Femur (tissue), 1 donor: ENCODE data around the gene MS4A6A.
"Not testable (repeated sequence)": the region's sequence is repeated elsewhere in the genome, so short reads cannot be mapped to it uniquely, and the experiment has no call there.

Experiments used
- DNase-seq: peaks from one replicate; pipeline ENCODE4 v3.0.0-alpha.2; 2017

MS4A6A gene

DNA sequence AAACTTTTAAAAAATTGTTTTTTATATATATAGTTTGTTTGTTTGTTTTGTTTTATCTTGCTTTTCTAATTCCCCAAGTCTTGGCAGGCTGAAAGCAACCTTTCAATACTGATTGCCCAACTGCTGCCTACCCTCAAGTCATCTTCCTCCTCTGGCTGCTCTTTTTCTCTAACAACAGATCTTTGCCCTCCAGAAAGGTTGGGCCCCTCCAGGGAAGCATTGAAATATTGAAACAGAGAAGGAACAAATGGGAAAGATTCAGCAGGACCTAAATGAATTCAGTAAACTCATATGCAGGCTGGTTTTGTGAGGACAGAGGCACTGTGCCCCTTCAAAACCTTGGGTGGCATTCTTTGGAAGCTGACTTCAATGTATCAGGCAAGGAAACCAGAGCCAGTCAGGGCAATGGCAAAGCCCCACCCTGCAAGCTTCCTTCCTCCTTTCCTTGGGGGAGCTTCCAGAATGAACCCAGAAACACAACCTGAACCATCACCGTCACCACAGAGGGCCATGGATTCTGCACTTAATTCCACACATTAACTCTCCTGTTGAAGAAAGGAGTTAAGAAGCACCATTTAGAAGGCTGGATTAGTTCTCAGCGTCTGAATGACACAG lies 815 bp upstream of the MS4A6A start:
- DNase-seq: no peak

DNA sequence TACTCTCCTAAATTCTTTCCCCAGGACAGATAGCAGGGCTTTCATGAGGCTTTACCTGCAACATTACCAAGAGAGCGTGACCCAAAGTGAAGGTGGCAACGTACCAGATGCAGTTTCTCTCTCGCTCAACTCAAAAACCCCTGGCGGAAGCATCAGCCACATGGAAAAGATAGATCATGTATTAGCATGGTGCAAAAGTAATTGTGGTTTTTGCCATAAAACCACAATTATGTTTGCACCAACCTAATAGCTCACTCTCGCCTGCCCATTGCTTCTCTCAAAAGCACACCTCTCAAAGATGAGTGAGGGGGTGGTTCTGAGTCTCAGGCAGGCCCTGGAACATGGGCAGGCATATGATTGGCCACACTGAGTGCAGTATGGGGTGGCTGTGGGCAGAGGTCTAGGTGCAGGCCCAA lies 7.0 kb downstream of the MS4A6A start:
- no peak for DNase-seq

DNA sequence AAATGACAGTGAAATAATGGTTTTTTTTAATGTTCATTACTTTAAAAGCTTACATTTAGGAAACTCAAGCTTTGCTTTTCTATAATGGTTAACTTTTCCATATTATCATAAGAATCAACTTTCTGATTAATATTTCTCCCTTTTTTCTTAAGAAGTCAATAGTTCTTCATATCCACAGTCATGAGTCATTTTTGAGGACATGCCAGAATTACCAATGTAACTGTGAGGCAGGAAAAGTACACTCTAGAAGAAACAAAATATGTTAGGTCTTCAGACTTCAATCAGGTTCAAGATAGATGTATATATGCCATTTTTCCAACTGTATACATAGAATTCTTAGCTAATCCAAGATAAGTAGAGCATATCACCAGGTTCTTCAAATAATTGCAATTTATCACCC lies 10.9 kb downstream of the MS4A6A start:
- no peak for DNase-seq

DNA sequence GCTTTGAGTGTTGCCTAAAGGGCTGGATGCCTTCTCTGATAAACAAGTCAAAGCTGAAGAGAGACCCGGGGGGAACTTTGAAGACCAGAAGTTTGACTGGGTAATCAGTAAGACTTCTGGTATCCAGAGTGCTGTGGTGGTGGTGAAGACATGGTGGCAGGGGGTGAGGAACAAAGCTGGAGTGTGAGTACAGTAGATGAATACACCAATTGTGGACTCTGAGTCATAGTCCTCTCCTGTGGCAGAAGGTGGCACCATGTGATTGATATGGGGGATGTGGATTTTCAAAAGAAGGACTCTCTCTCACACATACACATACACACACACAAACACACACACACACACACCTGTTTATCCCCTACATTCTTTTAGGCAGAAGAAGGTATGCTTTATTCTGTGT lies 12.3 kb downstream of the MS4A6A start:
- DNase-seq: no peak

DNA sequence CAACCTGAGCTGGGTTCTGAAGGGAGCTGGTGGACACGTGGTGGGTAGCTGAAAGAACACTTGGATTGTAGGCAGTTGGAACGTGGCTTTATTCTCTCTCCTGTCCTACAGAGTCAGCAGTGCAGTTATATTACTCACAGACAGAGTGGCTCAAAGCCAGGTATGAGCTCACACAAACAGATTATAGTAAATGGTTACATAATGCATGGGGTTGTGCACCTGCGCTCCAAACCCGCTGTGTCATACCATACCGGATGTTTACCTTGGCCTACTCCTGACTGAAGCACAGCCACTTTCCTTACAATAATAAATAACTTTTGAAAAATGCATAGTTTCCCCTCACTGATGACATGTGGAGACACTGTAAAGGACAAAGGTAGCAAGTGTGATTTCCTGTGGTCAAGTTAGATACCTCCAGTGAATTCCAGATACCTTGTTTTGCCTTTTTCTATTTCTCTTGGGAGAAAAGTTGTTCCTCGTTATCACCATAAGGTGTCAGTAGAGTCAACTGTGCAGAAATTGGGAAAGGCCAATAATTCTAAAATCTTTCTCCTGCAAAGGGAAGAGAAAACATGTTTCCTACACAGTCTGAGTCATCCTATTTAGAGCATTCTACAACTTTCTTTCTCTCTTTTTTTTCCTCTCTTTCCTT lies 13.5 kb downstream of the MS4A6A start:
- DNase-seq: no peak

DNA sequence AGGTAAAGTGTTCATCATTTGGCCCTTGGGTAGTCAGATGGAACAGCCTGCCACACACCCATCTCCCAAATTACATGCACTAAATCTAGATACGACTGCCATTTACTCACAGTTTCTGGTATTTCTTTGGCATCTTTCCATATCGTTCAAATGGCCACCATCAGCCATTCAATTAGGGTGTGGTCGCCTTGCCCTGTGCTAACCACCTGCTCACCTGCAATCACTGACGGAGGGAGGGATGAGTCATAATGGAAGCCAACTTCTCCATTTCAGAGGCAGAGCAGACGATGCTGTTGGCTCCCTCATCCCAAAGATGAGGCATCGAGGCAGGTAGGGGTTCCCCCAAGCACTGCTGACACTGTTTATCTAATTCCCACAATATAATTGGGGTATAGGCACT lies 14.6 kb downstream of the MS4A6A start:
- DNase-seq: no peak

DNA sequence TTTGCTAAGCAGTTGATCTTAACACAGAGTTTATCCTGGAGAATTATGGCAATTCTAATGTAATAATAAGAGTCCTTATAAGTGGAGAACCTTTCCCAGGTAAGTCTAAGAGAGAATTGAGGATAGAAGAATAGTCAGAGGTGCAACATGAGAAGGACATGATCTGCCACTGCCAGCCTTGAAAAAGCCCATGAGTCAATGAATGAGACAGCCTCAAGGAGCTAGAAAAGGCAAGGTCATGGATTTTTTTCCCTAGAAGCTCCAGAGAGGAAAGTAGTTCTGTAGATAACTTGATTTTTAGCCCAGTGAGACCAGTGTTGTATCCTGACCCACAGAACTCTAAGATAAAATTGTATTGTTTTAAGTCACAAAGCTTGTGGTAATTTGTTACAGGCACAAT lies 16.9 kb downstream of the MS4A6A start:
- DNase-seq: no peak

- no peak for DNase-seq
These were observed 17.3 kb downstream of the MS4A6A start for GRCh38 chr11:60165538-60165937.

DNA sequence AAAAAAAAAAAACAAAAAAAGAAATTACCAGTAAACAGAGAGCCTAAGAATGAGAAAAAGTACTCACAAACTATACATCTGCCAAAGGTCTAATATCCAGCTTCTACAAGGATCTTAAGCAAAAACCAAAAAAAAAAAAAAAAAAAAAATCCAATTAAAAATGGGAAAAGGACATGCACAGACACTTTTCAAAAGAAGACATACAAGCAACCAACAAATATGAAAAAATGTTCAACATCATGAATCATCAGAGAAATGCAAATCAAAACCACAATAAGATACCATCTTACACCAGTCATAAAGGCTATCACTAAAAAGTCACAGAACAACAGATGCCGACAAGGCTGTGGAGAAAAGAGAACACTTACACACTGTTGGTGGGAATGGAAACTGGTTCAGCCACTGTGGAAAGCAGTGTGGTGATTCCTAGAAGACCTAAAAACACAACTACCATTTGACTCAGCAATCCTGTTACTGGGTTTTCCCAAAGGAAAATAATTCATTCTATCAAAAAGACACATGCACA lies 18.3 kb downstream of the MS4A6A start:
- no peak for DNase-seq

DNA sequence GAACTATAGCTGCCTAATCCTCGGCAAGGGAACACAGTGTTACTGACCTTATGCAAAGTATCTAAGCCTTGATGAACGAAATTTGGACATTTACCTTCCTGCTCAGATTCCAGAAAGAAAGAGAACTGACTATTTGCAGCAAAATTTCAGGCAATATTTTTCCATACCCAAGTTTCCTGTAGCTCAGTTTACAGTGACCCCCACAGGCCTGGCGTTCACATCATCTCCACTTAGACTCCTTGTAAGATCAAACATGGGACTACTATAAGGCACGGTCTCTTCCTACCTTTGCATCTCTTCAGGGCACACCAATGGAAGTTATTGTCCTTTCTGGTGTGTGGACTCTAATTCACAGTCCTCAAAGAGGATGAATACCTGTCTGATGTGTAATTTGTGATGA lies 21.1 kb downstream of the MS4A6A start:
- no peak for DNase-seq

GRCh38 chr11:60161107-60161506 lies 21.8 kb downstream of the MS4A6A start:
- DNase-seq: no peak

DNA sequence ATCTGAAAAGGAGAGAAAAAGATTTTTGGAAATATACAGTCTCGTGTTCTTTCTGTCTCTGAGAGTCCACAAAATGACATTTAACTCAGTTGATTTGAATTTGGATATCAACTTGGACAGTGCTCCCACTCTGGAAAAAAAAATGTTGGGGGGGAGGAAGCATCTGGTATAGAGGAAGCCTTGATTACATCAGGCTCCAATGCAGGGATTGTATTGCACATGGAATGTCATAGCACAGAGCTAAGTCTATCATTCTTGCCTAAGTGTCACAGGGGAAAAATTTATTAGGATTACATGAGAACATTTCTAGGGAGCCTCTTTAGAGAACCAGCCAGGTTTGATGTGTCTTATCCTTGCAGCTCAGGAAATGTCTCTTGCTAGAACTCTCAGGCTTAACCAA lies 23.0 kb downstream of the MS4A6A start:
- DNase-seq: no peak

DNA sequence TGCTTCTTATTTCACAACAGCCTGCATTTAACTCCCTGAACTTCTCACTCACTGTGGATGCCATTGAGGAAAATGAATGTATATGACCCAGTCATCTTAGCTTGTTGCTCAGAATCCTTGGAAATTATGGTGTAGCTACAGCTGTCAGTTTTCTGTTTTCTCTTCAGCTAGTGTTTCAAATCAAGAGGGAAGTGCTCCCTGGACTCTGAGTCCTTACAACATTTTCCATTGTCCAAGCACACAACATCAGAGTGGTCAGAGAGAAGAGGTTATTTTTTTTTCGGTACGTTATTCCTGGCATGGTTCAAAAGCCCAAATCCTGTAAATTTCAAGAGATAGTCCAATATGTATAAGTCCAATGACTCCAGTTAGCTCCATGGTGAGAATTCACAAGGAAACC lies 23.6 kb downstream of the MS4A6A start:
- no peak for DNase-seq

- DNase-seq: no peak
These were observed 24.2 kb downstream of the MS4A6A start for GRCh38 chr11:60158636-60159035.

- DNase-seq: no peak
These were observed 27.0 kb downstream of the MS4A6A start for GRCh38 chr11:60155931-60156330.

GRCh38 chr11:60152727-60153126 lies 30.2 kb downstream of the MS4A6A start:
- DNase-seq: not testable (repeated sequence)

DNA sequence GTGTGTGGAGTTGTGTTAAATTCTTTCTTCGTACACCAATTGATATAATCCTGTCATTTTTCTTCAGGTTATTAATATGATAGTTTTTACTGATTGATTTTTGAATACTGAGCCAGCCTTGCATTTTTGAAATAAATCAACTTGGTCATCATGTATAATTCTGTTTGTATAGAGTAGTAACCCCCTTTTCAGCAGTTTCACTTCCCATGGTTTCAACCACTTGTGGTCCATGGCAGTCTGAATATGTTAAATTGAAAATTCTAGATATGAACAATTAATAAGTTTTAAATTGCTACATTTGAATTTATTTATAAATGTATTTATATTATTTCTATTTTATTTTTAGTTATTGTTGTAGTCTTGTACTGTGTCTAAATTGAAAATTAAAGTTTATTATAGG lies 32.6 kb downstream of the MS4A6A start:
- DNase-seq: no peak

DNA sequence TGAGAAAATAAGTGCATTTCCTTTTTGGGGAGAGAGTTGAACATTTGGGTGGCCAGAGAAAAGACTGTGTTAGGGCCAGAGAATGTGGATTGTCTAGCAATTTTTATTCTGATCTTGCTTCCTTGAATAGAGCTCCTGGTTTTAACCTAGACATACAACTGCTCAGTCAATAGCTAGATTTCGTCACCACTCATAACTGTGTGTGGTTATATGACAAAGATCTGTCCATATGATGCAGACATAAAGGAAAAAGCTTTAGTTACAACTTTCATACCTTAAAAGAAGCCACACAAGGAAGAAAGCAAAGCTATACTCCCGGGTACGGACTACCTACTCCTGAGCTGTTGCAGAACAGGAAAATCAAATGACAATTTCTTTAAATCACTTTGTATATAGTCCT lies 37.2 kb downstream of the MS4A6A start:
- DNase-seq: no peak

DNA sequence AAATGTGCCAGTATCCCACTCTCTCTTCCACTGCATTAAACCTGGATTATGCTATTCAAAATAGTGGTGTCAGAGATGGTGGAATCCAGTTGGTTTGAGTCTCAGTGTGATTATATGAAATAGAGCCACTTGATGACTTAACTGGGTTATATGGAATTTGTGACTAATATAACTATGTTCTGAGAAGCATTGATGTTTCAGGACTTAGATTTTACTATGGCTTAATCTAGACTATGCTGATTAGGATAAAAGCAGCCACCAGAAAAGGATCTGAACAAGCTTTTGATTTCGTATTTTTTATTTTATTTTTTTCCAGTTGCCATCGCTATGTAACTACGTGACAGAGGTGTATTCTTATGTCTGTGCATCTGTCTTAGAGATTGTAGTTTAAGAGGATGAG lies 39.1 kb downstream of the MS4A6A start:
- DNase-seq: no peak

- no peak for DNase-seq
These were observed 49.0 kb downstream of the MS4A6A start for GRCh38 chr11:60133917-60134316.

DNA sequence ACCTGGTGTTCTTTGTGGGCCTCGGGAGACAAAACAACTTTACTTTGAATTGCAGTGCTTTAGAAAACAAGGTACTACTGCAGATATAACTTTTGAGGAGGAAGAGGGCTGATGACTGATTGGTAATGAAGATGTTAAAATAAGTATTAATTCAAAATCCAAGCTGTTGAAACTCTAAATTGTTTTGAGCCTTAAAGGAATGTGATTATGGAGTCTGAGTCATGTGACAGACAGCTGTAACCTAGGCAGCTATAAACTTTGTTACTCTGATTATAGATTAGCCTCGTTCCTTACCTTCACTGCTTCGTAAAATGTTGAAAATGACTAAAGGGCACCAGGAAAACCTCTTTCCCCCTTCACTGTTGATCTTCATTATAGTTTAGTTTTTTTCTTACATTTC lies 51.0 kb downstream of the MS4A6A start:
- DNase-seq: no peak

DNA sequence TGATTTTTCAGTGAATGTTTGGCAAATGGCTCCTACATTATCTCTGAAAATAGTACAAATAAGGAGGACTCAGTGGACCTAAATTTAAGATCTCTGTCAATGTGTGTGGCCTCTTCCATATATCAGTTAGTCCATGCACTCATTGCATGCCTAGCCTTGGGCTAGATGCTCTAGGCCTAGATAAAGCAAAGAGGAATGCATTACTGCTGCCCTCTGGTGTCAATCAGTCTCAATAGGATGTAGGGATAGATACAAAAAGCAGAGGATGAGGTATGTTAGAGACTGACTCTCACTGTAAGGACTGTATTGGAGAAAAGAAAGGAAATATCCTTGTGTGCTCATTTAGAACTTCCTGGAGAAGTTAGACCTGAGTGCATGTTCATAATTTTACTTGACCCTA lies 52.4 kb downstream of the MS4A6A start:
- no peak for DNase-seq

- no peak for DNase-seq
These were observed 53.0 kb downstream of the MS4A6A start for GRCh38 chr11:60129853-60130252.

DNA sequence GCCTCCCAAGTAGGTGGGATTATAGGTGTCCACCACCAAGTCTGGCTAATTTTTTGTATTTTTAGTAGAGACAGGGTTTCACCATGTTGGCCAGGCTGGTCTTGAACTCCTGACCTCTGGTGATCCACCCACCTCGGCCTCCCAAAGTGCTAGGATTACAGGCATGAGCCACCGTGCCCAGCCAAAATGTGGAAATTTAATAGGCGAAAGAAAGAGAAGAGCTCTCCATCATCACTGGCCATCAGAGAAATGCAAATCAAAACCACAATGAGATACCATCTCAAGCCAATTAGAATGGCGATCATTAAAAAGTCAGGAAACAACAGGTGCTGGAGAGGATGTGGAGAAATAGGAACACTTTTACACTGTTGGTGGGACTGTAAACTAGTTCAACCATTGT lies 54.0 kb downstream of the MS4A6A start:
- not testable (repeated sequence) for DNase-seq

GRCh38 chr11:60128376-60128775 lies 54.5 kb downstream of the MS4A6A start:
- DNase-seq: no peak
